ENCODE data around the gene SIK3.
"Not testable (repeated sequence)": the region's sequence is repeated elsewhere in the genome, so short reads cannot be mapped to it uniquely, and the experiment has no call there.

The SIK3 gene

GRCh38 chr11:116808262-116809175 is 289.7 kb downstream of the SIK3 start:
- no peak for DNase-seq (ENCODE audit: insufficient read length, low spot score)
- FAIRE-seq, result no peak
- no peak for TF ChIP-seq POLR2A (IDR thresholded peaks at IDR 0.05; ENCODE audit: low read depth, low read length)

- DNase-seq (ENCODE audit: insufficient read length, low spot score), result no peak
- no peak for FAIRE-seq
- TF ChIP-seq POLR2A (IDR thresholded peaks at IDR 0.05; ENCODE audit: low read depth, low read length), result no peak
These were observed 290.5 kb downstream of the SIK3 start for GRCh38 chr11:116807601-116808261.

- TF ChIP-seq POLR2A (IDR thresholded peaks at IDR 0.05; ENCODE audit: low read depth, low read length), result no peak
- DNase-seq (ENCODE audit: insufficient read length, low spot score) (no peak), FAIRE-seq (no peak)
These were observed 294.2 kb downstream of the SIK3 start for GRCh38 chr11:116804001-116804400.

- DNase-seq (ENCODE audit: insufficient read length, low spot score); FAIRE-seq: not testable (repeated sequence)
These were observed 296.6 kb downstream of the SIK3 start for GRCh38 chr11:116801662-116802061.

- FAIRE-seq (no peak), DNase-seq (ENCODE audit: insufficient read length, low spot score) (no peak)
- TF ChIP-seq POLR2A (IDR thresholded peaks at IDR 0.05; ENCODE audit: low read depth, low read length), result no peak
These were observed 297.6 kb downstream of the SIK3 start for GRCh38 chr11:116800610-116801009.

GRCh38 chr11:116798368-116798767 is 299.9 kb downstream of the SIK3 start:
- FAIRE-seq, result no peak
- no peak for DNase-seq (ENCODE audit: insufficient read length, low spot score)
- TF ChIP-seq POLR2A (IDR thresholded peaks at IDR 0.05; ENCODE audit: low read depth, low read length), result no peak

GRCh38 chr11:116797816-116798215 is 300.4 kb downstream of the SIK3 start:
- DNase-seq (ENCODE audit: insufficient read length, low spot score) (no peak), FAIRE-seq (no peak)
- no peak for TF ChIP-seq POLR2A (IDR thresholded peaks at IDR 0.05; ENCODE audit: low read depth, low read length)

GRCh38 chr11:116796548-116796947 is 301.7 kb downstream of the SIK3 start:
- TF ChIP-seq POLR2A (IDR thresholded peaks at IDR 0.05; ENCODE audit: low read depth, low read length), result no peak
- FAIRE-seq, result no peak

GRCh38 chr11:116794851-116795250 is 303.4 kb downstream of the SIK3 start:
- no peak for FAIRE-seq
- TF ChIP-seq POLR2A (IDR thresholded peaks at IDR 0.05; ENCODE audit: low read depth, low read length), result no peak
- no peak for DNase-seq (ENCODE audit: insufficient read length, low spot score)

More at GRCh38 chr11:116796548-116796947, 301.7 kb downstream of the SIK3 start:
- no peak for DNase-seq (ENCODE audit: insufficient read length, low spot score)

- no peak for TF ChIP-seq POLR2A (IDR thresholded peaks at IDR 0.05; ENCODE audit: low read depth, low read length)
- FAIRE-seq, result no peak
- no peak for DNase-seq (ENCODE audit: insufficient read length, low spot score)
These were observed 304.5 kb downstream of the SIK3 start for GRCh38 chr11:116793772-116794097.

All from H54 (cell line).